HG03439 (cell line): ENCODE data around the gene KYNU.
"Not testable (repeated sequence)": the region's sequence is repeated elsewhere in the genome, so short reads cannot be mapped to it uniquely, and the experiment has no call there.

Experiments
- ATAC-seq: cut with Tn5 transposase; IDR thresholded peaks from one replicate; pipeline ENCODE4 v1.9.1; 2021; ENCODE audit warnings: mild to moderate bottlenecking, moderate library complexity; ENCODE audit not compliant: unreplicated experiment

The KYNU gene

DNA sequence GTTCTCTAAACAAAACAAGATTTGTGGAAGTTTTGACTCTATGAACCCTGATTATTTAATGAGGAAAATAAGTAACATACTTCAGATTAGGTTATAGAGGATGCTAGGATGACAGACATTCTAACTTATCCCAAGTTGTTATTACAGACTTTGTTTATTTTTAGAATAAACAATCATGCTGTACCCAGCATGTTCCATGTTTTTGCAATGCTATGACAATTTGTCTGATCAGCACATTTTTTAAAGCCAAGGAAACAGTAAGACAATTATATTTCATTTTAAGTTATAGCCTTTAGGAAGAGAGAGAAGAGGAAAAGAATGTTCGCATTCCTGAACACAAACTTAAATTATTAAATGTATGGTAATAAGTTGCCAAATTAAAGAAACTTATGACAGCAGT is 119.8 kb downstream of the KYNU start:
- no peak for ATAC-seq

DNA sequence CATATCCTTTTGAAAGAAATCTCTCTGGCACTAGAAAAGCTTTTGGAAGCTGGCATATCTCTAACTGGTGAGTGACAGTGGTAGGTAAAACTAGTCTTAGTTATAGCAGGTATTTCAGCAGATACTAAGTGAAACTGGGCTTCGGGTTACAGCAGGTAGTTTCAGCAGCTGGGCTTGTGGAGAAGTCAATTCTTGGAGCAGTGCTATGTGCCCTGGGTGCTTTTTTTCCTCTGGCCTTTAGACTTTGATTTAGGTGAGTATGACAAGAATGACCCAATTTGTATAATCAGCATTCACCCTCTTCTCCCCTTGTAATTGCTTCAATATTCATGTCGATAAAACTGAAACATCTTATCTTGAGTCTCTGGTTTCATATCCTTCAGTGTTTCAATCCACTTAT is 123.1 kb downstream of the KYNU start:
- no peak for ATAC-seq

DNA sequence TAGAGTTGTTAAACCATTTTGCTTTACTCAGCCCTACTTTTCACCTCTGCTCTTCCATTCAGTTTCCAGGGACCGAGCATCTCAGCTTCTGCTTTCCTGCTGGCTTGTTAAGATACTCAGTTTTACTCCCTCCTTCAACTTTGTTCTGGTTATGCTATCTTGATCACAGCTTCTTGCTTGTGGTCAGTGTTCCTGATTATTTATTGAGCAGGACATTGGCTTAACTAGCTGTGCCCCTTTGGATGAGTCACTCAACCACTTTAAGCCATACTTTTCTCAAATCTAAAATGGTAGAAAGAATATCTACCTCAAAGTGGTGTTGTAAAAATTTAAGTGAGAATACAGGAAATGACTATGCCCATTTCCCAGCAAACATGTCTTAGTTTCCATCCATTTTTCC is 124.0 kb downstream of the KYNU start:
- no peak for ATAC-seq

DNA sequence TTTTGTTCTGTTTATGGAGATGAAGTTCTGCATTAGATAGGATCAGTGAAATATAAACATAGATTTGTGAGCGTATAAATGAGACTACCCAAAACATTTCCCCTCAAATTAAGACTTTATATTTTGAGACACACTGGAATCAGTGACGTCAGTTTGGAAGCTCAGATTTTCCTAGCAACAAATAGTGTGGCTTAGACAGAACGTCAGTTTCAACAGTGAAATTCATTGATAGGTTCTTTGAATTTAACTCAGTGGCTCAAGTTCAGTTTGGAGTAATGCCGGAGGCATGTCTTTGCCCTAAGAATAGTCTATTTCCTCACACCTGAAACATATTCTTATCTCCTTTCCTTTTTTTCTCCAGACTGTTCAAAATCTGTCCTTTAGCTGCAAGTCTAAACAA is 138.2 kb downstream of the KYNU start:
- no peak for ATAC-seq

DNA sequence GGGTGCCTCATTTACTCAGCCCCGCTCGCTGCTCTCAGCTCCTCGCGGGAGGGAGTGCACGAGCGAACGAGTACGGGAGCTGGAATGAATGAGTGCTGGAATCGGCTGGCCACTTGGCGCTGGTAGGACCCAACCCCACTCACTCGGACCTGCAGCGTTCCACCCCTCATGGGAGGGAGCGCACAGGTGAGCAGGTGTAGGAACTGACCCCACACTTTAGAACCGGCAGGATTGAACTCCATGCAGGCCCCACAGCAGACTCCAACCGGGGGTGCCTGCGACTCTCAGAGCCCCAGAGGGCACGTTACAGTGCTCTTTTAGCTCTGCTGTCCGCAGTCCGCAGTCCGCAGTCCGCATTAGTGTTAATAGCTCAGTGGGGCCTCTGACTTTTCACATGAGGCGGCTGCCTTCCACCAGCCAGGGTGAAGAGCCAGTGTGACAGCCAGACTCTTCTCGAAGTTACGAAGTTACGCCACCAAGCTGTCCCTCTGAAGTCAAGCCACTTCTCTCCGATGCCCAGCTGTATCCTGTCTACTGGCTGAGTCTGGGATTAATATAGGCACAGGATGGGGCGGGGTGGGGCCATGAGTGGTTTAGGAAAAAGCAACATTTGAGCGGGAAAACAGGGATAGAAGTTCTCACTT is 149.1 kb downstream of the KYNU start:
- no peak for ATAC-seq

DNA sequence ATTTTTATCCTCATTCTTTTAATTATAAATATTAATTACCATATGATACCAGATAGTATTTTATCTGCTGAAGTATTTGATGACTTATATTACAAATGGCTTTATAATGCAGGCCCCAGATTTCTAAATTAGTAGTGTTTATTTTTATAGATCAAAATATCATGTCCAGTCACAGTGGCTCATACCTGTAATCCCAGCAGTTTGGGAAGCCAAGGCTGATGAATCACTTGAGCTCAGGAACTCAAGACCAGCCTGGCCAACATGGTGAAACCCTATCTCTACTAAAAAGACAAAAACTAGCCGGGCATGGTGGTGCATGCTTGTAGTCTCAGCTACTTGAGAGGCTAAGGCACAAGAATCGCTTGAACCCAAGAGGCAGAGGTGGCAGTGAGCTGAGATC is 151.7 kb downstream of the KYNU start:
- no peak for ATAC-seq

DNA sequence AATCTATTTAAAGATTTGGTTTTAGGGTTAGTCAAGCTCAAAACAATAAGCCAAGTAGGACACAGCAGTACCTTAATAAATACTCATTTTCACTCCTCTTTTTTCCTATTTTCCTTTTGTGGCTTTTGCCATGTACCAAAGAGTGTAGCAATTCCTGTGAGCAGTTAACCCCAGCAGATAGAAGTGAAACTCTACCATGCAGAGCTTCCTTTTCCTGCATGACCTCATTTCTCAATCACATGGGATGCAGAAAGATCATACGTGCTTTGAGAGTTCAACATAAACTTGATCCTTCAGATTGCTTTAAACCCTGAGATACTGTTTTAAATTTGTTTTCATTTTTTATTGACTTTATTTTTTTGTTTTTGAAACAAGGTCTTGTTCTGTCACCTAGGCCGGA is 152.7 kb downstream of the KYNU start:
- no peak for ATAC-seq

DNA sequence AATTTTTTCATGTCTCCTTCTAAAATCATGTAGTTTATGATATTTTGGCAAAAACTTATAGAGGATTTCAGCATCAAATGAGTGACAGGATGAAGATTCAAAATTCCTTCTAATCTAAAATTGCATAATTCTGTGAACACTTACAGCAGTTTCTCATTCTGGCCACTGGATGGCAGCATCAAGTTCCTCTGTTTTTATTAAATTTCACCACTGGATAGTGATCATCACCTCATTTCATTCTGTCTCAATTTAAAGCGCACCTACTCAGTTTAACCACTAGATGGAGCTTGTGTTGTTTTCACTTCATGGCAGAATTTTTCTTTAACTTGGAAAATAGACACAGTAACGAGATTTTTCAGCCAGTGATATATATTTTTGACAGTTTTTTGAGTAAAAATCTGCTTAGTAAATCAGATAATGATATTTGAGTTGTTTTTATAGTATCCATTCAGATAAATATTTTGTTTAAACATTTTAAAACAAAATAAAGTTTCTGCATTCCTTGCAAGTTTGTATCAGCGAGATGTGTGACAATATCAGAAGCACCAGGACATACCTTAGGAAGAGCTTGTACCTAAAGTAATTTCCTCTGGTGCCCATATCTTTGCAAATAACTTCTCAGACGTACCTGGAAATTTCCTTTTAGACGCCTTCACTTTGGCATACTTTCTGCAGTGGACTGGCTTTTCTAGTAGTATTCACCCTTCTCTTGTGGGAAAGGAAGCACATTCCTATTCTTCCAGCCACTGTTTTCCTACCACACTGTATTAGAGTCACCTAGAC is 157.0 kb downstream of the KYNU start:
- peak; percentile 93 for ATAC-seq

DNA sequence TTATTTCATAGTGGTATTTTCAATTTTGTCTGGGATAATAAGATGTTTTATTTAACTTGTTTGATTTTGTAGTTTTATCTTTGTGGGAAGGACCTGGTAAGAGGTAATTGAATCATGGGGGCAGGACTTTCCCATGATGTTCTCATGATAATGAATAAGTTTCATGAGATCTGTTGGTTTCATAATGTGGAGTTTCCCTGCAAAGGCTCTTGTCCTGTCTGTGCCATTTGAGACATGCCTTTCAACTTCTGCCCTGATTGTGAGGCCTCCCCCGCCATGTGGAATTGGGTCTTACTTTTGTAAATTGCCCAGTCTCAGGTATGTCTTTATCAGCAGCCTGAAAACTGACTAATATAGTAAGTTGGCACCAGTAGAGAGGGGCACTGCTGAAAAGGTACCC is 174.0 kb downstream of the KYNU start:
- no peak for ATAC-seq

DNA sequence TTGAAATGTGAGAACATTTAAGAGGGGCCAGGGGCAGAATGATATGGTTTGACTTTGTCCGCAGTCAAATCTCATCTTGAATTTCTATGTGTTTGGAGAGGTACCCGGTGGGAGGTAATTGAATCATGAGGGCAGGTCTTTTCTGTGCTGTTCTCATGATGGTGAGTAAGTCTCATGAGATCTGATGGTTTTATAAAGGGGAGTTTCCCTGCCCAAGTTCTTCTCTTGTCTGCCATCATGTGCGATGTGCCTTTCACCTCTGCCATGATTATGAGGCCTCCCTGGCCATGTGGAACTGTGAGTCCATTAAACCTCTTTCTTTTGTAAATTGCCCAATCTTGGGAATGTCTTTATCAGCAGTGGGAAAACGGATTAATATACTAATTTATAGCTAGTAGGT is 176.0 kb downstream of the KYNU start:
- ATAC-seq: not testable (repeated sequence)

DNA sequence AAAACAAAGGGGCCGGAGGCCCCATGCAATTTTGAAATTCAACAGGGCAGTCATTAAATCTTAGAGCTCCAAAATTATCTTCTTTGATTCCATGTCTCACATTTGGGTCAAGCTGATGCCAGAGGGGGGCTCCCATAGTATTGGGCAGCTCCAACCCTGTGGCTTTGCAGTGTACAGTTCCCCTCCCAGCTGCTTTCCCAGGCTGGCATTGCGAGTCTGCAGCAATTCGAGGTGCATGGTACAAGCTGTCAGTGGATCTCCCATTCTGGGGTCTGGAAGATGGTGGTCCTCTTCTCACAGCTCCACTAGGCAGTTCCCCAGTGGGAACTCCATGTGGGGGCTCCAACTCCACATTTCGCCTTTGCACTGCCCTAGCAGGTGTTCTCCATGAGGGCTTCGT is 179.1 kb downstream of the KYNU start:
- no peak for ATAC-seq

DNA sequence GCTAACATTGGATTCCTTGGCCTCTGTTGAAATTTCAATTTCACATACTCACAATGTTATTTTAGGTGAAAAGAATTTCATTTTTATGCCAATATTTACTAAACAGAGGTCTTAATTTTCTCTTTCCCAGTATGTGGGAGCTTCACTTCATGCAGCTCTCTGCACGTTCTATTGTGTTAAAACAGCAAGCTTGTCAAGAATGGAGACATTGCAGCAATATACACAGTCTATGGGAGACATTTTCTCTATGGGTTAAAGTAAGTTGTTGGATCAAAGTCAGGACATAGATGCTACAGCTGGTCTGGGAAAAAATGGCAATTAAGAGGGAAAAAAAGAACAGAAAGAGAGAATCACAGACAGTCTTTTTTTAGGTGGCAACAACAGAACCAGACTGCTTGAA is 181.4 kb downstream of the KYNU start:
- no peak for ATAC-seq

DNA sequence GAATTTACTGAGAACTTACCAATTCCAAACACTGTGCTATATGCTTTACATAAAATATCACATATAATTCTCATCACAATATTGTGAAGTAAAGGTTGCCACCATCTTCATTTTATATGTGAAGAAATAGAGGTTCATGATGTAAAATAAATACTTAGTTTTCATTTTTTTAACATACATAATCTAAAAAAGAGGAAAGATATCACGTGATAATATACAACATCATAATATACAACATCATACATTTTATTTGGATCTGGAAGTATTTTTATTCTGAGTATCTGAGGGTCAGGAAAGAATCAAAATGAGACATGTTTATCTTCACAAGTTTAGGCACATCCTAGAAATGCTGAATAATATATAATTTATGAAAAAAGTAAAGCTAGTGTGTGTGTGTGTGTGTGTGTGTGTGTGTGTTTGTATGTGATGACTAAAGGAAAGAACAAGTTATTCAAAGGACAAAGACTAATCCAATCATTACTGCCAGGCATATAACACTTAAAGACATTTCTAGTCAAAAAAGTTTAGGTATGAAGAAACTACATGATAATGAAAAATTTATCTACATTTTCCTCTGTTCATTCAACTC is 186.2 kb downstream of the KYNU start:
- no peak for ATAC-seq

DNA sequence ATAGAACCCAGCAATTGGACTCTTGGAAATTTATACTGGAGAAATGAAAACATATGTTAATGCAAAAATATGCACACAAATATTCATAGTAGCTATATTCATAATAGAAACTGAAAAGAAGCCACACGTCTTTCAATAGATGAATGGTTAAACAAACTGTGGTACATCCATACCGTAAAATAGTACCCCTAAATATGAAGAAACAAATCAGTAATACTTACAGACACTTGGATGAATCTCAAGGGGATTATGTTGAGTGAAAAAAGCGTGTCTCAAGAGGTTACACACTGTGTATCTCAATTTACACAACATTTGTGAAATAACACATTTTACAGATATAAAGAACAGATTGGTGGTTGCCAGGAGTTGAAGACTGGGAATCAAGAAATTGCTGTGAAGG is 190.6 kb downstream of the KYNU start:
- no peak for ATAC-seq

DNA sequence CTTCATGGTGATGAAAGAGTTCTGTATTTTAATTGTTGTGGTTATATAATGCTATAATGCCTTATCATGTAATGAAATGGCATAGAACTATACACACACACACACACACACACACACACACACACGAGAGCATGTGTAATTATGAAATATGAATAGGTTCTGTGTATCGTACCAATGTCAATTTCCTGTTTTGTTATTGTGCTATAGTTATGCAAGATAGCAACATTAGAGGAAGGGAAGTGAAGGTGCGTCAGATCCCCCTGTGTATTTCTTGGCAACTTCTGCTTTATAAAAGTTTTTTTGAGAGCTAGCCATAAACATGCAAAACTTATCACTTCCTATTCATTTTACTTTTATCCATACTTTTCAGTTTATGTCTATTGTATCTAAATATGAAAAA is 191.0 kb downstream of the KYNU start:
- no peak for ATAC-seq

DNA sequence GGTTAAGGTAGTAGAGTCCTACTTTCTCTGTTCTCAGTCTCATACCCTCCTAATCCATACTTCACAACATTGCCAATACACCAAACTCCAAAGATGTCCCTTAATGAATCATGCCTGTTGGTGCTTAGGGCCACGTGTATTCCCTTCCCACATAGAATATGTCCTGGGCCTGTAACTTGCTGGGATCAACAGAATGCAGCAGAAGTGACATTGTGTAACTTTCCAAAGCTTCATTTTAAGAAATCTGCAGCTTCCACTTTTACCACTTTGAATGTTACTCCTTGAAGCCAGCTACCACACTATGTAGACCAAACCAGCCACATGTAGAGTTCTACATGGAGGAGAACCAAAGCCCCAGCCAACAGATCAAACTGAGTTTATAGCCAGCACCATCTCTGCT is 193.2 kb downstream of the KYNU start:
- ATAC-seq: no peak

DNA sequence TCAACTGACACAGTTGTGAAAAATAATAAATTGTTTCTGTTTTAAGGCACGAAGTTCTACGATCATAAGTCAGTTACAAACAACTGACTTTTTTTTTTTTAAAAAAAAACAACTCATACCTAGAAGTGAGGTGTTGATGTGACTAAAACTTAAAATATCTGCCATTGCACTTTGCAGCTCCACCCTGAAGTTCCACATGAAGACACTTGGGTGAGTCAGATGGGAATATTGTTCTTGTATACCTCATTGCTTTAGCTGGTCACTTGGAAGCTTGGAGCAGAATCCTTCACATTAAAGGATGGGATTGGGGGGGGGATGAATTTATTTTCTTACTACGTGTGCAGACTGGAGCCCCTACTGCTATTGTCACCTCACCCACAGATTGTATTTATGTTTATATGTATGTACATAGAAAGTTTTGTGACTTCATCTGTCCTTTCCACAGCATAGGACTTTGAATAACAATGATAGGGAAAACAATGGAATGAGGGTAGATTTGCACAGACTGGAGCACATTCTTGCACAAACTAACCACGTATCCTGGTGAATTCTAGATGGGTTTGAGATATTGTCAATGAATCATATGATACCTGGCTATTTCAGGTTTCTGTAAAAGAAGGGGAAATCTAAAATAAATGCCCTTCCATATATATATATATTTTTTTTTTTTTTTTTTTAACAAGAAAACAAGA is 193.9 kb downstream of the KYNU start:
- no peak for ATAC-seq

DNA sequence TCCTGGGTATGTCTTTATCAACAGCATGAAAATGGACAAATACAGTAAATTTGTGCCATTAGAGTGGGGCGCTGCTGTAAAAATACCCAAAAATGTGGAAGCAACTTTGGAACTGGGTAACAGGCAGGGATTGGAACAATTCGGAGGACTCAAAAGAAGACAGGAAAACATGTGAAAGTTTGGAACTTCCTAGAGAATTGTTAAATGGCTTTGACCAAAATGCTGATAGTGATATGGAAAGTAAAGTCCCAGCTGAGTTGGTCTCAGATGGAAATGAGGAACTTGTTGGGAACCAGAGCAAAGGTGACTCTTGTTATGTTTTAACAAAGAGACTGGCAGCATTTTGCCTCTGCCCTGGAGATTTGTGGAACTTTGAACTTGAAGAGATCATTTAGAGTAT is 197.4 kb downstream of the KYNU start:
- ATAC-seq: not testable (repeated sequence)

DNA sequence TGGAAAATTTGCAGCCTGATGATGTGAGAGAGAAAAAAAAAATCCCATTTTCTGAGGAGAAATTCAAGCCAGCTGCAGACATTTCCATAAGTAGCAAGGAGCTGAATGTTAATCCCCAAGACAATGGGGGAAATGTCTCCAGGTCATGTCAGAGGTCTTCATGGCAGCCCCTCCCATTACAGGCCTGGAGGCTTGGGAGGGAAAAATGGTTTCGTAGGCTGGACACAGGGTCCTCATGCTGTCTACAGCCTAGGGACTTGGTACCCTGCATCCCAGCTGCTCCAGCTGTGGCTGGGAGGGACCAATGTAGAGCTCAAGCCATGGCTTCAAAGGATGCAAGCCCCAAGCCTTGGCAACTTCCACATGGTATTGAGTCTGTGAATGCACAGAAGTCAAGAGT is 198.2 kb downstream of the KYNU start:
- no peak for ATAC-seq

DNA sequence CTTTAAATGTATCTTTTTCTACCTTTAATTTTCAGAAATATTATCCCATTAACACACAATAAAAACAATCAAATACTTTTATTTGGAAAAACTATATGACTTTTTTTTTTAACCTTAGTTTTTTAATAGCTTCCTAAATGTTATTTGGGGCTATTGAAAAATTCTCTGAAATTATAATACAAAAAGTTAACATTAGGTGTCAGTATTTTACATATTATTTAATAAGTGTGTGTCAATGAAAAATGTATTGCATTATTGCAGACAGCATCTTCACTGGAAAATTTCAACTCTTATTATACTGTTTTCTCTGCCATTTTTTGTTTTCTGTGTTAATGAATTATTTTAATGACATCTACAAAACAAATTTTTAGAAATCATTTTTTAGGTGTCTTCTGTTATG is 200.6 kb downstream of the KYNU start:
- ATAC-seq: no peak

DNA sequence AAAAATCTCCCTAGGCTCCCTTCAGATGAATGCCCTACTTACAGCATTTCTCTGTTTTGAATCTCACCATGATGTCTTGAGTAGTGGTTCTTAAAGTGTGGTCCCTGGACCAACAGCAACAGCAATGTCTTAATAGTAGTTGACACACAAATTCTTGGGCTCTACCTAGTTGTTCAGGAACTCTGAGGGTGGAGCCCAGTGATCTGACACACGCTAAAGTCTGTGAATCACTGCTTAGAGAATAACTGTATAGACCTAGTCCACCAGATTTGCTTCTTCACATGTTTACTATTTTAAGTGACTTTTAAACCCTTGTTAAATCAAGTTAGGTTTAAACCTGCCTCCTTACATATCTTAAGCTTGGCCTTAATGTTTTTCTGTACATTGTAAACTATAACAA is 204.2 kb downstream of the KYNU start:
- no peak for ATAC-seq

DNA sequence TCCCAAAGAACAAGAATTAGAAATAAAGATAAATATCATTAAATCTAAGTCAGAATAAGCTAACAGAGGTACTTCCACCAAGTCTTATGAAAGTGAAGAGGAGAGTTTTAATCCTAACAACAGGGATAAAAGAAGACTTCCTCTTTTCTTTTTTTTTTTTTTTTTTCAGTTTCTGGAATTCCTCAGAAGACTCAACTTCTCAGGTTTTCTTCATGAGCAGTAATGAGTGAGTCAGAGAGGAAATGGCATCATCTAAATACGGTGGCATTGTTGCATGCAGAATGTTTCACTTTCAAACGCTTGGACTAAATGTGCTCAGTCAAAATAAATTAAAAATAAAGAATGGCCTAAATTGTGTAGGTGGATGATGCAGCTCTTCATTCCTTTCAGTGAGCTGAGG is 206.2 kb downstream of the KYNU start:
- no peak for ATAC-seq
